Smooth muscle cell of the brain vasculature (primary cell): ENCODE data around the gene PCCA.
"Not testable (repeated sequence)": the region's sequence is repeated elsewhere in the genome, so short reads cannot be mapped to it uniquely, and the experiment has no call there.

ENCODE experiments used
- DNase-seq: peaks from one replicate; pipeline ENCODE4 v3.0.0-alpha.2; 2012; ENCODE audit warnings: low read depth, low spot score

PCCA gene

GRCh38 chr13:100088644-100089464, at the start of gene PCCA:
TSS of gene PCCA (plus strand) at chr13:100089093. CDS start at chr13:100089121, 28 bp downstream.
- DNase-seq, result peak; percentile 76

GRCh38 chr13:100039740-100040139, 49.2 kb upstream of the PCCA start:
- no peak for DNase-seq

GRCh38 chr13:100040196-100040595, 48.7 kb upstream of the PCCA start:
- no peak for DNase-seq

- no peak for DNase-seq
Measured at GRCh38 chr13:100044936-100045335, 44.0 kb upstream of the PCCA start.

- DNase-seq, result no peak
Measured at GRCh38 chr13:100045355-100045754, 43.5 kb upstream of the PCCA start.

- DNase-seq, result no peak
Measured at GRCh38 chr13:100051070-100051469, 37.8 kb upstream of the PCCA start.

- DNase-seq, result no peak
Measured at GRCh38 chr13:100059827-100060226, 29.1 kb upstream of the PCCA start.

GRCh38 chr13:100063333-100063732, 25.6 kb upstream of the PCCA start:
- no peak for DNase-seq

- no peak for DNase-seq
Measured at GRCh38 chr13:100063906-100064305, 25.0 kb upstream of the PCCA start.

- no peak for DNase-seq
Measured at GRCh38 chr13:100068133-100068931, 20.6 kb upstream of the PCCA start.

- no peak for DNase-seq
Measured at GRCh38 chr13:100069278-100069677, 19.6 kb upstream of the PCCA start.

- no peak for DNase-seq
Measured at GRCh38 chr13:100075700-100076587, 12.9 kb upstream of the PCCA start.

GRCh38 chr13:100079003-100079402, 9.9 kb upstream of the PCCA start:
- DNase-seq, result not testable (repeated sequence)

GRCh38 chr13:100083401-100083800, 5.5 kb upstream of the PCCA start:
- not testable (repeated sequence) for DNase-seq

- DNase-seq, result no peak
Measured at GRCh38 chr13:100088273-100088643, 635 bp upstream of the PCCA start.

GRCh38 chr13:100089465-100090032, 656 bp downstream of the PCCA start:
- no peak for DNase-seq

GRCh38 chr13:100090861-100091260, 2.0 kb downstream of the PCCA start:
- DNase-seq, result no peak

- no peak for DNase-seq
Measured at GRCh38 chr13:100091391-100091790, 2.5 kb downstream of the PCCA start.

- DNase-seq, result not testable (repeated sequence)
Measured at GRCh38 chr13:100092273-100092672, 3.4 kb downstream of the PCCA start.

- no peak for DNase-seq
Measured at GRCh38 chr13:100095498-100095897, 6.6 kb downstream of the PCCA start.

- DNase-seq, result no peak
Measured at GRCh38 chr13:100096526-100096925, 7.6 kb downstream of the PCCA start.
